Measurements from ENCODE around the gene NES. TPM values are rescaled to one million over a fixed set of nuclear protein-coding genes. Genes with fewer than 3 reads are reported as not detected.

The NES gene
- total and polyA plus RNA-seq, 2 experiments from 2014 or later: 25.0 to 95.9 TPM

- Histone ChIP-seq H4K20me1 (replicated peaks; ENCODE audit: insufficient read depth) (no peaks in the 10 kb centered on the region), H3K27me3 (ENCODE audit: insufficient read depth) (peaks cover 6% of the 10 kb centered on the region), H3K4me1 (ENCODE audit: insufficient read depth) (peaks cover 89% of the 10 kb centered on the region), H3K79me2 (replicated peaks; ENCODE audit: insufficient read depth) (no peaks in the 10 kb centered on the region), H3K36me3 (ENCODE audit: insufficient read depth) (no peaks in the 10 kb centered on the region), H2AFZ (no peak overlapping the region), H3F3A (replicated peaks; ENCODE audit: low read depth) (peaks cover 36% of the 10 kb centered on the region; the same call in 1 of the 2 replicates), H3K9me2 (ENCODE audit: insufficient read depth) (no peaks in the 10 kb centered on the region), H3K27ac (ENCODE audit: low read depth) (peak overlapping the region; percentile 93), H3K4me2 (peak overlapping the region; percentile 78), H3K4me3 (no peak overlapping the region)
- TF ChIP-seq ZNF331 (CRISPR knock-in tag; IDR thresholded peaks at IDR 0.05; ENCODE audit: low read depth) (no peak), REST (IDR thresholded peaks at IDR 0.05; ENCODE audit: unreplicated experiment) (no peak), ETS1 (IDR thresholded peaks at IDR 0.05) (no peak), POLR2AphosphoS5 (IDR thresholded peaks at IDR 0.05; ENCODE audit: low read depth) (no peak), ZNF114 (CRISPR knock-in tag; IDR thresholded peaks at IDR 0.05) (no peak), CTCF (conservative IDR thresholded peaks at IDR 0.05; ENCODE audit: low read depth in 2 of 2) (no peak), CREB1 (CRISPR knock-in tag; IDR thresholded peaks at IDR 0.05; ENCODE audit: low read depth) (no peak), JUNB (IDR thresholded peaks at IDR 0.05; ENCODE audit: unreplicated experiment) (no peak), STAT1 (IDR thresholded peaks at IDR 0.05; ENCODE audit: unreplicated experiment) (no peak), ZNF462 (CRISPR knock-in tag; IDR thresholded peaks at IDR 0.05) (no peak), EZH2phosphoT487 (IDR thresholded peaks at IDR 0.05; ENCODE audit: unreplicated experiment) (no peak), EZH2 (IDR thresholded peaks at IDR 0.05; ENCODE audit: low read depth, unreplicated experiment) (no peak), NANOG (IDR thresholded peaks at IDR 0.05; ENCODE audit: borderline replicate concordance) (no peak)
- peaks cover 2% of the 10 kb centered on the region; the same call in 1 of the 3 replicates for H3K36me3 Mint-ChIP-seq (ENCODE audit: low read depth)
- ATAC-seq (no peak), DNase-seq (ENCODE audit: low spot score) (peak; percentile 64)
- peak overlapping the region; percentile 79 for H3K27ac Mint-ChIP-seq
- H3K4me1 Mint-ChIP-seq: peaks cover 89% of the 10 kb centered on the region
- H3K27me3 Mint-ChIP-seq (ENCODE audit: insufficient read depth, low read depth, poor library complexity): peaks cover 29% of the 10 kb centered on the region
- peak overlapping the region; percentile 19; the same call in 1 of the 3 replicates for H3K4me3 Mint-ChIP-seq
- H3K9me3 Mint-ChIP-seq: no peaks in the 10 kb centered on the region; the same call in 1 of the 3 replicates
Observed at GRCh38 chr1:156664046-156664766, 13.0 kb downstream of the NES start.
